ENCODE measurements around the gene KIAA0513. TPM values are rescaled to one million over a fixed set of nuclear protein-coding genes. Genes with fewer than 3 reads are reported as not detected.
A peak's percentile ranks its signal among the peaks of the same experiment; 100 is the strongest.

KIAA0513 gene
- total and polyA plus RNA-seq, 2 of the 13 experiments (the other 11 are each of a cell fraction or from before 2014, with no cell fraction given): 1.8 TPM

DNA sequence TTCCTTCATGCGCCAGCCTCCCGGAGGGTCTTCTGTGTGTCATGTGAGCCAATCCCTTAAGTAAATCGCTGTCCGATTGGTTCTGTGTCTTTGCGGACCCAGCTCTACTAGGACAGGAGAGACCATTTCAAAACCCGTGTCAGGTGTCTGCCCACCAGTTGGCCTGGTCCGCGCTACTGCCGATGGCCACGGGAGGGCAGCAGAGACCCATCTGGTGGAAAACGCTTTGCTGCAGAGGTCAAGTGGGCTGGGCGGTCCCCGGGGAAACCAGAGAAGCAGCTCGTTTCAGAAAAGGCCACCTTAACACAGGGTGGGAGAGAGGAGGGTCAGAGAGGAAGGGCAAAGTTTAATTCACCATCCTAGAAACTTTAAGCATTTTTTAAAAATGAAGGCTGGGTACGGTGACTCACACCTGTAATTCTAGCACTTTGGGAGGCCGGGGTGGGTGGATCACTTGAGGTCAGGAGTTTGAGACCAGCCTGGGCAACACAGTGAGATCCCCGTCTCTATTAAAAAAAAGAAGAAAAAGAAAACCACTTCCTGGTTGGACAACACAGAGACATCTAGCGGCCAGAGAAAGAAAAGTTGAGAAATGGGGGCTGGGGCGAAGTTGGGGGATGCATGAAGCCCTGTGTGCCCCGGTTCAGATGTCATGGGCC lies 87.4 kb downstream of the KIAA0513 start (continued):
- TF ChIP-seq, protein P1, sequence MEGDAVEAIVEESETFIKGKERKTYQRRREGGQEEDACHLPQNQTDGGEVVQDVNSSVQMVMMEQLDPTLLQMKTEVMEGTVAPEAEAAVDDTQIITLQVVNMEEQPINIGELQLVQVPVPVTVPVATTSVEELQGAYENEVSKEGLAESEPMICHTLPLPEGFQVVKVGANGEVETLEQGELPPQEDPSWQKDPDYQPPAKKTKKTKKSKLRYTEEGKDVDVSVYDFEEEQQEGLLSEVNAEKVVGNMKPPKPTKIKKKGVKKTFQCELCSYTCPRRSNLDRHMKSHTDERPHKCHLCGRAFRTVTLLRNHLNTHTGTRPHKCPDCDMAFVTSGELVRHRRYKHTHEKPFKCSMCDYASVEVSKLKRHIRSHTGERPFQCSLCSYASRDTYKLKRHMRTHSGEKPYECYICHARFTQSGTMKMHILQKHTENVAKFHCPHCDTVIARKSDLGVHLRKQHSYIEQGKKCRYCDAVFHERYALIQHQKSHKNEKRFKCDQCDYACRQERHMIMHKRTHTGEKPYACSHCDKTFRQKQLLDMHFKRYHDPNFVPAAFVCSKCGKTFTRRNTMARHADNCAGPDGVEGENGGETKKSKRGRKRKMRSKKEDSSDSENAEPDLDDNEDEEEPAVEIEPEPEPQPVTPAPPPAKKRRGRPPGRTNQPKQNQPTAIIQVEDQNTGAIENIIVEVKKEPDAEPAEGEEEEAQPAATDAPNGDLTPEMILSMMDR (CRISPR knock-in tag; IDR thresholded peaks at IDR 0.05): peak; percentile 99
- TF ChIP-seq ZNF598 (CRISPR knock-in tag; IDR thresholded peaks at IDR 0.05; ENCODE audit: borderline replicate concordance): peak; percentile 85
- peak; percentile 63 for TF ChIP-seq FOXO1 (CRISPR knock-in tag; IDR thresholded peaks at IDR 0.05)
- TF ChIP-seq NCOA2 (CRISPR knock-in tag; IDR thresholded peaks at IDR 0.05): 0 out of 2 replicates have a peak, but pooled peaks have one; percentile 41
- peak; percentile 90; the same call in 1 of the 2 replicates for TF ChIP-seq ZBED4 (CRISPR knock-in tag; IDR thresholded peaks at IDR 0.05; ENCODE audit: borderline replicate concordance)
- no peak for TF ChIP-seq ATF1 (CRISPR knock-in tag; IDR thresholded peaks at IDR 0.05)
- no peak for TF ChIP-seq KLF13 (CRISPR knock-in tag; IDR thresholded peaks at IDR 0.05)
- no peak for TF ChIP-seq SOX13 (IDR thresholded peaks at IDR 0.05)
- TF ChIP-seq SOX13 (CRISPR knock-in tag; conservative IDR thresholded peaks at IDR 0.05 in 1 of 2, IDR thresholded peaks at IDR 0.05 in 1 of 2): peak in 1 of 2 experiments; percentile 25; a peak in 1 of 4 replicates
- no peak for TF ChIP-seq RAD51 (IDR thresholded peaks at IDR 0.05; ENCODE audit: borderline replicate concordance)
- TF ChIP-seq HMGXB4 (CRISPR knock-in tag; IDR thresholded peaks at IDR 0.05; ENCODE audit: borderline replicate concordance in 1 of 2, low read depth in 1 of 2): peak; percentile 91 to 93
- TF ChIP-seq, protein P2, sequence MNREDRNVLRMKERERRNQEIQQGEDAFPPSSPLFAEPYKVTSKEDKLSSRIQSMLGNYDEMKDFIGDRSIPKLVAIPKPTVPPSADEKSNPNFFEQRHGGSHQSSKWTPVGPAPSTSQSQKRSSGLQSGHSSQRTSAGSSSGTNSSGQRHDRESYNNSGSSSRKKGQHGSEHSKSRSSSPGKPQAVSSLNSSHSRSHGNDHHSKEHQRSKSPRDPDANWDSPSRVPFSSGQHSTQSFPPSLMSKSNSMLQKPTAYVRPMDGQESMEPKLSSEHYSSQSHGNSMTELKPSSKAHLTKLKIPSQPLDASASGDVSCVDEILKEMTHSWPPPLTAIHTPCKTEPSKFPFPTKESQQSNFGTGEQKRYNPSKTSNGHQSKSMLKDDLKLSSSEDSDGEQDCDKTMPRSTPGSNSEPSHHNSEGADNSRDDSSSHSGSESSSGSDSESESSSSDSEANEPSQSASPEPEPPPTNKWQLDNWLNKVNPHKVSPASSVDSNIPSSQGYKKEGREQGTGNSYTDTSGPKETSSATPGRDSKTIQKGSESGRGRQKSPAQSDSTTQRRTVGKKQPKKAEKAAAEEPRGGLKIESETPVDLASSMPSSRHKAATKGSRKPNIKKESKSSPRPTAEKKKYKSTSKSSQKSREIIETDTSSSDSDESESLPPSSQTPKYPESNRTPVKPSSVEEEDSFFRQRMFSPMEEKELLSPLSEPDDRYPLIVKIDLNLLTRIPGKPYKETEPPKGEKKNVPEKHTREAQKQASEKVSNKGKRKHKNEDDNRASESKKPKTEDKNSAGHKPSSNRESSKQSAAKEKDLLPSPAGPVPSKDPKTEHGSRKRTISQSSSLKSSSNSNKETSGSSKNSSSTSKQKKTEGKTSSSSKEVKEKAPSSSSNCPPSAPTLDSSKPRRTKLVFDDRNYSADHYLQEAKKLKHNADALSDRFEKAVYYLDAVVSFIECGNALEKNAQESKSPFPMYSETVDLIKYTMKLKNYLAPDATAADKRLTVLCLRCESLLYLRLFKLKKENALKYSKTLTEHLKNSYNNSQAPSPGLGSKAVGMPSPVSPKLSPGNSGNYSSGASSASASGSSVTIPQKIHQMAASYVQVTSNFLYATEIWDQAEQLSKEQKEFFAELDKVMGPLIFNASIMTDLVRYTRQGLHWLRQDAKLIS (CRISPR knock-in tag; IDR thresholded peaks at IDR 0.05): no peak
- TF ChIP-seq HNRNPK (IDR thresholded peaks at IDR 0.05; ENCODE audit: low read depth, low read length, poor library complexity, severe bottlenecking): no peak
- peak; percentile 50; the same call in 1 of the 2 replicates for TF ChIP-seq ISL2 (CRISPR knock-in tag; IDR thresholded peaks at IDR 0.05)
- 0 out of 2 replicates have a peak, but pooled peaks have one; percentile 48 for TF ChIP-seq ZFP36L1 (CRISPR knock-in tag; IDR thresholded peaks at IDR 0.05)
- no peak for TF ChIP-seq BRD4 (CRISPR knock-in tag; IDR thresholded peaks at IDR 0.05)
- TF ChIP-seq NFKB2 (CRISPR knock-in tag; IDR thresholded peaks at IDR 0.05; ENCODE audit: borderline replicate concordance): peak; percentile 42; the same call in 1 of the 2 replicates

All from HepG2 (cell line).